Stomach smooth muscle (tissue), 2 donors: Measurements from ENCODE around the gene ELOF1.
A peak's percentile ranks its signal among the peaks of the same experiment; 100 is the strongest.
"Not testable (repeated sequence)": the region's sequence is repeated elsewhere in the genome, so short reads cannot be mapped to it uniquely, and the experiment has no call there.

ENCODE experiments used
- H3K27ac ChIP-seq: one replicate; pipeline ENCODE4 v1.7.0; 2013; ENCODE audit warnings: mild to moderate bottlenecking, low read length, inconsistent platforms
- H3K27me3 ChIP-seq, 2 donors: one replicate each; pipeline ENCODE4 v1.7.0; 2013; ENCODE audit warnings: low read length in 2 of 2; ENCODE audit not compliant: insufficient read depth in 2 of 2, control insufficient read depth in 1 of 2
- H3K36me3 ChIP-seq, 2 donors: one replicate each; pipeline ENCODE4 v1.7.0; 2013; ENCODE audit warnings: low read length in 2 of 2; ENCODE audit not compliant: control insufficient read depth in 2 of 2, insufficient read depth in 2 of 2
- H3K4me1 ChIP-seq: one replicate; pipeline ENCODE4 v1.7.0; 2013; ENCODE audit warnings: low read length; ENCODE audit not compliant: control insufficient read depth, insufficient read depth
- H3K4me3 ChIP-seq, 2 donors: one replicate each; pipeline ENCODE4 v1.7.0; 2013; ENCODE audit warnings: low read length in 2 of 2
- H3K9ac ChIP-seq, 2 donors: one replicate each; pipeline ENCODE4 v1.7.0; 2013; ENCODE audit warnings: low read length in 2 of 2, mild to moderate bottlenecking in 1 of 2
- H3K9me3 ChIP-seq, 2 donors: one replicate each; pipeline ENCODE4 v1.7.0; 2013; ENCODE audit warnings: low read length in 2 of 2; ENCODE audit not compliant: control insufficient read depth in 2 of 2
- donor health status: healthy.
- donor health status: Pancreatic carcinoma.

The ELOF1 gene

GRCh38 chr19:11566164-11566563, 7.1 kb upstream of the ELOF1 start:
- H3K4me3 ChIP-seq, result no peak overlapping the region
- no peaks in the 10 kb centered on the region for H3K27me3 ChIP-seq
- H3K4me1 ChIP-seq, result no peaks in the 10 kb centered on the region
- no peak overlapping the region for H3K9ac ChIP-seq
- H3K9me3 ChIP-seq, result no peaks in the 10 kb centered on the region
- no peak overlapping the region for H3K27ac ChIP-seq
- no peaks in the 10 kb centered on the region for H3K36me3 ChIP-seq

- not testable (repeated sequence) for H3K4me3 ChIP-seq, H3K9me3 ChIP-seq, H3K27ac ChIP-seq, H3K9ac ChIP-seq, H3K4me1 ChIP-seq, H3K36me3 ChIP-seq, H3K27me3 ChIP-seq
Observed at GRCh38 chr19:11565649-11565980, 6.6 kb upstream of the ELOF1 start.

- not testable (repeated sequence) for H3K27me3 ChIP-seq, H3K36me3 ChIP-seq, H3K9me3 ChIP-seq, H3K4me3 ChIP-seq, H3K9ac ChIP-seq, H3K27ac ChIP-seq
- H3K4me1 ChIP-seq, result peaks cover 14% of the 10 kb centered on the region
Observed at GRCh38 chr19:11564082-11564807, 5.2 kb upstream of the ELOF1 start.

- Histone ChIP-seq H3K4me3 (no peak overlapping the region), H3K36me3 (no peaks in the 10 kb centered on the region), H3K4me1 (peaks cover 19% of the 10 kb centered on the region), H3K9me3 (no peaks in the 10 kb centered on the region), H3K27ac (no peak overlapping the region), H3K9ac (no peak overlapping the region), H3K27me3 (no peaks in the 10 kb centered on the region)
Observed at GRCh38 chr19:11563532-11563931, 4.5 kb upstream of the ELOF1 start.

GRCh38 chr19:11560404-11561051, 1.5 kb upstream of the ELOF1 start:
- H3K27me3 ChIP-seq, result no peaks in the 10 kb centered on the region
- H3K4me3 ChIP-seq, result no peak overlapping the region
- no peak overlapping the region for H3K27ac ChIP-seq
- H3K4me1 ChIP-seq, result peaks cover 37% of the 10 kb centered on the region
- H3K9me3 ChIP-seq, result no peaks in the 10 kb centered on the region
- peaks cover 0 to 7% of the 10 kb centered on the region in 2 donors for H3K36me3 ChIP-seq
- H3K9ac ChIP-seq, result no peak overlapping the region

GRCh38 chr19:11556634-11557420, 2.2 kb downstream of the ELOF1 start:
- H3K9me3 ChIP-seq, result no peaks in the 10 kb centered on the region
- peaks cover 45% of the 10 kb centered on the region for H3K4me1 ChIP-seq
- no peak overlapping the region for H3K4me3 ChIP-seq
- H3K36me3 ChIP-seq, result peaks cover 11 to 28% of the 10 kb centered on the region in 2 donors
- no peaks in the 10 kb centered on the region for H3K27me3 ChIP-seq
- no peak overlapping the region for H3K9ac ChIP-seq
- no peak overlapping the region for H3K27ac ChIP-seq

- Histone ChIP-seq H3K36me3 (peaks cover 13 to 30% of the 10 kb centered on the region in 2 donors), H3K9ac (no peak overlapping the region), H3K4me1 (peaks cover 55% of the 10 kb centered on the region), H3K27me3 (no peaks in the 10 kb centered on the region), H3K4me3 (no peak overlapping the region), H3K27ac (no peak overlapping the region), H3K9me3 (no peaks in the 10 kb centered on the region)
Observed at GRCh38 chr19:11555246-11555645, 3.8 kb downstream of the ELOF1 start.

GRCh38 chr19:11554160-11554559, 4.9 kb downstream of the ELOF1 start:
- Histone ChIP-seq H3K4me3 (no peak overlapping the region), H3K9me3 (no peaks in the 10 kb centered on the region), H3K27me3 (no peaks in the 10 kb centered on the region), H3K36me3 (peaks cover 23 to 40% of the 10 kb centered on the region in 2 donors), H3K4me1 (peaks cover 49% of the 10 kb centered on the region), H3K27ac (no peak overlapping the region), H3K9ac (no peak overlapping the region)

GRCh38 chr19:11552666-11553372, 6.2 kb downstream of the ELOF1 start:
- Histone ChIP-seq H3K4me1 (peaks cover 38% of the 10 kb centered on the region), H3K4me3 (no peak overlapping the region), H3K27me3 (no peaks in the 10 kb centered on the region), H3K9ac (peak overlapping the region in 1 of 2 donors; percentile 65), H3K36me3 (peaks cover 31 to 49% of the 10 kb centered on the region in 2 donors), H3K9me3 (no peaks in the 10 kb centered on the region), H3K27ac (peak overlapping the region; percentile 95)

- H3K27me3 ChIP-seq, result no peaks in the 10 kb centered on the region
- peak overlapping the region; percentile 65 to 79 for H3K9ac ChIP-seq
- H3K4me3 ChIP-seq, result peak overlapping the region in 1 of 2 donors; percentile 44
- H3K4me1 ChIP-seq, result peaks cover 33% of the 10 kb centered on the region
- H3K36me3 ChIP-seq, result peaks cover 38 to 54% of the 10 kb centered on the region in 2 donors
- H3K27ac ChIP-seq, result peak overlapping the region; percentile 95
- no peaks in the 10 kb centered on the region for H3K9me3 ChIP-seq
Observed at GRCh38 chr19:11551603-11552235, 7.3 kb downstream of the ELOF1 start.
